Colonic mucosa (tissue), 4 donors: ENCODE results near the gene JPH3. TPM values are rescaled to one million over a fixed set of nuclear protein-coding genes. Genes with fewer than 3 reads are reported as not detected.

Experiments used
- DNase-seq: peaks from one replicate; pipeline ENCODE4 v3.0.0-alpha.2; 2020
- H3K27ac ChIP-seq: fragments of 200-600 bp; one replicate; pipeline ENCODE4 v1.8.0; 2021
- H3K27me3 ChIP-seq: fragments of 200-600 bp; one replicate; pipeline ENCODE4 v1.8.0; 2021
- H3K36me3 ChIP-seq: fragments of 200-600 bp; one replicate; pipeline ENCODE4 v1.8.0; 2021
- H3K4me1 ChIP-seq: fragments of 200-600 bp; one replicate; pipeline ENCODE4 v1.8.0; 2021; ENCODE audit warnings: mild to moderate bottlenecking
- H3K4me3 ChIP-seq: fragments of 200-600 bp; one replicate; pipeline ENCODE4 v1.8.0; 2021
- H3K9ac ChIP-seq, 2 donors: one replicate each; pipeline ENCODE4 v1.7.0; 2013; ENCODE audit warnings: control low read depth in 2 of 2, low read depth in 2 of 2, low read length in 2 of 2
- H3K9me3 ChIP-seq: fragments of 200-600 bp; one replicate; pipeline ENCODE4 v1.8.0; 2021
- intact Hi-C: fragments of 100-400 bp; cut with DNase I; formaldehyde crosslinking; loops from one replicate; pipeline ENCODE4 v1.14.1; 2022
- total RNA-seq, 2 donors: library from RNA; stranded (reverse); fragmentation: NEBNext Ultra II Directional in 1 of 2; extraction: Animal tissue kit (Norgen Biotek cat#: 25700) in 1 of 2; gene quantifications; one replicate each; pipeline ENCODE4 v1.2.1, GENCODE V29; 2021
- TF ChIP-seq, protein P1 (sequence below): fragments of 200-600 bp; IDR thresholded peaks from one replicate; pipeline ENCODE4 v1.8.0; 2022; ENCODE audit warnings: antibody characterized with exemption, mild to moderate bottlenecking
- donor health status: healthy.
- donor health status: DM: no; HTN: no; CAD: no.
- donor health status: DM: no; HTN: no; CAD: no.

Gene JPH3
- total RNA-seq, 2 donors from 2014 or later, result 0.15 to 0.42 TPM

GRCh38 chr16:87691686-87692079, 89.4 kb downstream of the JPH3 start:
- DNase-seq, result no peak
- TF ChIP-seq, protein P1, sequence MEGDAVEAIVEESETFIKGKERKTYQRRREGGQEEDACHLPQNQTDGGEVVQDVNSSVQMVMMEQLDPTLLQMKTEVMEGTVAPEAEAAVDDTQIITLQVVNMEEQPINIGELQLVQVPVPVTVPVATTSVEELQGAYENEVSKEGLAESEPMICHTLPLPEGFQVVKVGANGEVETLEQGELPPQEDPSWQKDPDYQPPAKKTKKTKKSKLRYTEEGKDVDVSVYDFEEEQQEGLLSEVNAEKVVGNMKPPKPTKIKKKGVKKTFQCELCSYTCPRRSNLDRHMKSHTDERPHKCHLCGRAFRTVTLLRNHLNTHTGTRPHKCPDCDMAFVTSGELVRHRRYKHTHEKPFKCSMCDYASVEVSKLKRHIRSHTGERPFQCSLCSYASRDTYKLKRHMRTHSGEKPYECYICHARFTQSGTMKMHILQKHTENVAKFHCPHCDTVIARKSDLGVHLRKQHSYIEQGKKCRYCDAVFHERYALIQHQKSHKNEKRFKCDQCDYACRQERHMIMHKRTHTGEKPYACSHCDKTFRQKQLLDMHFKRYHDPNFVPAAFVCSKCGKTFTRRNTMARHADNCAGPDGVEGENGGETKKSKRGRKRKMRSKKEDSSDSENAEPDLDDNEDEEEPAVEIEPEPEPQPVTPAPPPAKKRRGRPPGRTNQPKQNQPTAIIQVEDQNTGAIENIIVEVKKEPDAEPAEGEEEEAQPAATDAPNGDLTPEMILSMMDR, result no peak
- H3K27ac ChIP-seq, result no peak overlapping the region
- H3K27me3 ChIP-seq, result no peaks in the 10 kb centered on the region
- no peak overlapping the region for H3K9ac ChIP-seq
- no peaks in the 10 kb centered on the region for H3K4me1 ChIP-seq
- no peaks in the 10 kb centered on the region for H3K36me3 ChIP-seq
- H3K4me3 ChIP-seq, result no peak overlapping the region
- intact Hi-C loops, result no loop called here
- H3K9me3 ChIP-seq, result no peaks in the 10 kb centered on the region

- no peak overlapping the region for H3K27ac ChIP-seq
- no peaks in the 10 kb centered on the region for H3K36me3 ChIP-seq
- no peaks in the 10 kb centered on the region for H3K9me3 ChIP-seq
- H3K4me3 ChIP-seq, result no peak overlapping the region
- intact Hi-C loops, result no loop called here
- TF ChIP-seq, protein P1, result no peak
- H3K9ac ChIP-seq, result no peak overlapping the region
- no peaks in the 10 kb centered on the region for H3K4me1 ChIP-seq
- no peak for DNase-seq
- no peaks in the 10 kb centered on the region for H3K27me3 ChIP-seq
These were observed 89.9 kb downstream of the JPH3 start for GRCh38 chr16:87692176-87692575.

- Histone ChIP-seq H3K27ac (no peak overlapping the region), H3K4me1 (no peaks in the 10 kb centered on the region), H3K9ac (no peak overlapping the region), H3K36me3 (no peaks in the 10 kb centered on the region), H3K9me3 (no peaks in the 10 kb centered on the region), H3K27me3 (no peaks in the 10 kb centered on the region), H3K4me3 (no peak overlapping the region)
- TF ChIP-seq, protein P1, result no peak
- intact Hi-C loops, result no loop called here
- DNase-seq, result no peak
These were observed 90.4 kb downstream of the JPH3 start for GRCh38 chr16:87692756-87693155.

GRCh38 chr16:87693827-87694226, 91.5 kb downstream of the JPH3 start:
- Histone ChIP-seq H3K9me3 (no peaks in the 10 kb centered on the region), H3K4me3 (no peak overlapping the region), H3K4me1 (no peaks in the 10 kb centered on the region), H3K27ac (no peak overlapping the region), H3K36me3 (no peaks in the 10 kb centered on the region), H3K9ac (no peak overlapping the region), H3K27me3 (no peaks in the 10 kb centered on the region)
- intact Hi-C loops, result no loop called here
- TF ChIP-seq, protein P1, result no peak
- no peak for DNase-seq

DNA sequence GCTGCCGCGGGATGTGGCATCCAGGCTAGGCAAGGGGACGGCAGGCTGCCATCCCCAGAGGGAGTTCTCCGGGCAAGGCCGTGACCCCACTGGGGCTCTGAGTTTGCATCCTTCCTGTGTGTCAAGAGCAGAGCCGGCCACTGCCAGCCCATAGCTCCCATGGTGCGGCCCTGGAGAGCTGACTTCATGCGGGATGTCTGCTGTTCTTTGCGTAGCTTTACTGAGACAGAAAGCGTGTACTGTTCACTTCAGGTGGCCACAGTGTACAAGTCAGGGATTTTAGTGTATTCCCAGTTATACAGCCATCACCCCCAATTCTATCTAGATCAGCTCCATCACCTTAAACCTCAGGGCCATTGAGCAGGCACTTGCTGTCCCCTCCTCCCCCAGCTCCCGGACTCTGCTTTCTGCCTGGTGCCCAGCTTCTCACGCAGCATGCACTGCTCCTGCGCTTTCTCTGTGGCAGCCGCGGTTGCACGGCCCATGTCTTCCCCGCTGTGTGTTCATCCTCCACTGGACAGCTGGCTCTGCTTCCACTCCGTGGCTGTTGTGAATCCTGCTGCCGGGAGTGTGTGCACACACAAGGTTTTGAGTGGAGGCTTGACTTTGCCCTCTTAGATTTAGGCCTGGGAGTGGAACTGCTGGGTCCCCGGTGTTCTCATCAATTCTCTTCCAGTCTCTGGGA, 92.3 kb downstream of the JPH3 start:
- no peak for DNase-seq
- Histone ChIP-seq H3K27me3 (no peaks in the 10 kb centered on the region), H3K9me3 (no peaks in the 10 kb centered on the region), H3K27ac (no peak overlapping the region), H3K4me3 (no peak overlapping the region), H3K4me1 (no peaks in the 10 kb centered on the region), H3K36me3 (no peaks in the 10 kb centered on the region), H3K9ac (no peak overlapping the region)
- TF ChIP-seq, protein P1, result no peak
- intact Hi-C loops, result no loop called here
